ENCODE measurements around the gene ROR1.

ROR1 gene

GRCh38 chr1:64061430-64062104 lies 287.8 kb downstream of the ROR1 start:
- DNase-seq (ENCODE audit: extremely low read depth, low read depth) = no peak
- TF ChIP-seq CTCF (IDR thresholded peaks at IDR 0.05; ENCODE audit: low read depth, low read length) = no peak

- TF ChIP-seq CTCF (IDR thresholded peaks at IDR 0.05; ENCODE audit: low read depth, low read length) = no peak
- no peak for DNase-seq (ENCODE audit: extremely low read depth, low read depth)
Measured at GRCh38 chr1:64062529-64062928, 288.7 kb downstream of the ROR1 start.

GRCh38 chr1:64062941-64063581 lies 289.2 kb downstream of the ROR1 start:
- no peak for TF ChIP-seq CTCF (IDR thresholded peaks at IDR 0.05; ENCODE audit: low read depth, low read length)
- DNase-seq (ENCODE audit: extremely low read depth, low read depth) = no peak

- no peak for DNase-seq (ENCODE audit: extremely low read depth, low read depth)
- no peak for TF ChIP-seq CTCF (IDR thresholded peaks at IDR 0.05; ENCODE audit: low read depth, low read length)
Measured at GRCh38 chr1:64065571-64065970, 291.8 kb downstream of the ROR1 start.

GRCh38 chr1:64072089-64072793 lies 298.4 kb downstream of the ROR1 start:
- no peak for TF ChIP-seq CTCF (IDR thresholded peaks at IDR 0.05; ENCODE audit: low read depth, low read length)
- no peak for DNase-seq (ENCODE audit: extremely low read depth, low read depth)

GRCh38 chr1:64073705-64074104 lies 299.9 kb downstream of the ROR1 start:
- no peak for DNase-seq (ENCODE audit: extremely low read depth, low read depth)

More at GRCh38 chr1:64073705-64074104, 299.9 kb downstream of the ROR1 start:
- no peak for TF ChIP-seq CTCF (IDR thresholded peaks at IDR 0.05; ENCODE audit: low read depth, low read length)
